RWPE2 (cell line): ENCODE results near the gene HSP90AB1.

Experiments used
- ATAC-seq: fragments of 200-7000 bp; cut with Tn5 transposase; 3 replicates; pipeline ENCODE4 v1.9.1; 2021; ENCODE audit warnings: low read depth
- DNase-seq: peaks from one replicate; pipeline ENCODE4 v3.0.0-alpha.2; 2020; ENCODE audit warnings: low spot score
- H3K27ac ChIP-seq: fragments of 450-650 bp; 2 replicates; pipeline ENCODE4 v1.5.1; 2017; ENCODE audit warnings: mild to moderate bottlenecking; ENCODE audit not compliant: poor library complexity, severe bottlenecking
- H3K27me3 ChIP-seq: fragments of 250-450 bp; sonication (Bioruptor Pico); 2 replicates; pipeline ENCODE4 v1.5.1; 2021; ENCODE audit warnings: mild to moderate bottlenecking, moderate library complexity; ENCODE audit not compliant: insufficient read depth, poor library complexity, severe bottlenecking
- H3K36me3 ChIP-seq: fragments of 250-450 bp; sonication (Bioruptor Pico); 2 replicates; pipeline ENCODE4 v1.5.1; 2020; ENCODE audit warnings: low read depth, mild to moderate bottlenecking, moderate library complexity
- H3K4me1 ChIP-seq: fragments of 250-450 bp; sonication (Bioruptor Pico); 2 replicates; pipeline ENCODE4 v1.5.1; 2021; ENCODE audit warnings: mild to moderate bottlenecking, moderate library complexity; ENCODE audit not compliant: insufficient read depth, poor library complexity, severe bottlenecking
- H3K4me3 ChIP-seq: fragments of 250-450 bp; sonication (Bioruptor Pico); 2 replicates; pipeline ENCODE4 v1.5.1; 2021; ENCODE audit warnings: mild to moderate bottlenecking, moderate library complexity; ENCODE audit not compliant: severe bottlenecking
- H3K9me3 ChIP-seq: fragments of 250-450 bp; sonication (Bioruptor Pico); 2 replicates; pipeline ENCODE4 v1.5.1; 2021; ENCODE audit warnings: mild to moderate bottlenecking, moderate library complexity; ENCODE audit not compliant: severe bottlenecking
- TF ChIP-seq, protein P1 (sequence below): fragments of 450-650 bp; IDR thresholded peaks from one replicate; pipeline ENCODE4 v1.5.1; 2017; ENCODE audit warnings: mild to moderate bottlenecking, moderate library complexity; ENCODE audit not compliant: poor library complexity, severe bottlenecking

The HSP90AB1 gene

GRCh38 chr6:44255105-44255808 lies 8.4 kb downstream of the HSP90AB1 start:
- peak overlapping the region; percentile 80 for H3K4me3 ChIP-seq
- no peaks in the 10 kb centered on the region for H3K9me3 ChIP-seq
- peaks cover 59% of the 10 kb centered on the region for H3K36me3 ChIP-seq
- TF ChIP-seq, protein P1, sequence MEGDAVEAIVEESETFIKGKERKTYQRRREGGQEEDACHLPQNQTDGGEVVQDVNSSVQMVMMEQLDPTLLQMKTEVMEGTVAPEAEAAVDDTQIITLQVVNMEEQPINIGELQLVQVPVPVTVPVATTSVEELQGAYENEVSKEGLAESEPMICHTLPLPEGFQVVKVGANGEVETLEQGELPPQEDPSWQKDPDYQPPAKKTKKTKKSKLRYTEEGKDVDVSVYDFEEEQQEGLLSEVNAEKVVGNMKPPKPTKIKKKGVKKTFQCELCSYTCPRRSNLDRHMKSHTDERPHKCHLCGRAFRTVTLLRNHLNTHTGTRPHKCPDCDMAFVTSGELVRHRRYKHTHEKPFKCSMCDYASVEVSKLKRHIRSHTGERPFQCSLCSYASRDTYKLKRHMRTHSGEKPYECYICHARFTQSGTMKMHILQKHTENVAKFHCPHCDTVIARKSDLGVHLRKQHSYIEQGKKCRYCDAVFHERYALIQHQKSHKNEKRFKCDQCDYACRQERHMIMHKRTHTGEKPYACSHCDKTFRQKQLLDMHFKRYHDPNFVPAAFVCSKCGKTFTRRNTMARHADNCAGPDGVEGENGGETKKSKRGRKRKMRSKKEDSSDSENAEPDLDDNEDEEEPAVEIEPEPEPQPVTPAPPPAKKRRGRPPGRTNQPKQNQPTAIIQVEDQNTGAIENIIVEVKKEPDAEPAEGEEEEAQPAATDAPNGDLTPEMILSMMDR: no peak
- ATAC-seq: peak; percentile 11
- no peaks in the 10 kb centered on the region for H3K27me3 ChIP-seq
- peak overlapping the region; percentile 81 for H3K27ac ChIP-seq
- H3K4me1 ChIP-seq: peaks cover 7% of the 10 kb centered on the region
- no peak for DNase-seq

DNA sequence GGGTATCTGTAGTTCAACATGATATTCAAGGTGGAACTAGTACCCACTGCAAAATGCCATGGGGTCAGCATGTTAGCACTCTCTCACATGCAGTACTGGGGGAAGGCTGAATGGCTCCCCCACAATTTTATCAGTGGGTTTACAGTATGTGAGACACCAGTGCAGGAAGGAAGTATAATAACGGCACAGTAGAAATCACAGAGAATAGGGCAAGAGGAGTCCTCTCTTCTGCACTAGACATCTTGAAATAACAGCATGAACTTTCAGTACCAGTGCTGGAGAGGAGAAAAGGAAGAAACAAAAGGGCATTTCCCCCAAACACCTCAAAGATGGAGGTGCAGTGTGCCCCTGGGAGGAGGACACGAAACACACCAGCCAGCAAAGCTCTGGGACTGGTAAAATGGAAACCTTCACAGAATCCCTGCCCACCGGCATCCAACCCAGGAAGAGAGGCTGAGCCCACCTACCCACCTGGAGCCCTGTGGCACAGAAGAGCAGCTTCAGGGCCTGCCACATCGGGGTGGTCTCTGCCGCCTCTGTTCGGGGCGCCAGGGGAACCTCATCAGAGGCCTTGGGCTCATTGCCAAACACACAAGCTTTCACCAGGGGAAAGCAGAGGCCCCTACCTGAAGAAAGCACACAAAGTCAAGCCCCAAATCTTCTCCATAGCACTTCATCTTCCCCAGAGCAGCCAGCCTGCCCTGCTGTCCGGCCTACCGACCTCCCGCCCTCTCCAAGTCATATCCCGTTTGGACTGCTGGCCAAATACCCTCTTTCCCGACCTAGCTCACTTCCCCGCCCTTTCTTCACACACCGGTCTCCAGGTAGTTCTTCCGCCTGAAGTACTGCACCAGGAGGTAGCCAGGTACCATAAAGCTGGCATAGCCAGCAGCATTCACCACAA lies 9.2 kb downstream of the HSP90AB1 start:
- ATAC-seq (peak; percentile 7), DNase-seq (no peak)
- Histone ChIP-seq H3K4me3 (peak overlapping the region; percentile 80), H3K27me3 (no peaks in the 10 kb centered on the region), H3K36me3 (peaks cover 50% of the 10 kb centered on the region), H3K4me1 (peaks cover 7% of the 10 kb centered on the region), H3K27ac (peak overlapping the region; percentile 81), H3K9me3 (no peaks in the 10 kb centered on the region)
- TF ChIP-seq, protein P1: no peak

- H3K36me3 ChIP-seq: peaks cover 44% of the 10 kb centered on the region
- peak overlapping the region; percentile 80 for H3K4me3 ChIP-seq
- H3K27me3 ChIP-seq: no peaks in the 10 kb centered on the region
- no peaks in the 10 kb centered on the region for H3K9me3 ChIP-seq
- H3K27ac ChIP-seq: peak overlapping the region; percentile 81
- DNase-seq (no peak), ATAC-seq (no peak)
- H3K4me1 ChIP-seq: peaks cover 7% of the 10 kb centered on the region
- TF ChIP-seq, protein P1: no peak
These were observed 9.8 kb downstream of the HSP90AB1 start for GRCh38 chr6:44256775-44257024.

- peaks cover 39% of the 10 kb centered on the region for H3K36me3 ChIP-seq
- ATAC-seq (peak; percentile 35), DNase-seq (no peak)
- peaks cover 7% of the 10 kb centered on the region for H3K4me1 ChIP-seq
- TF ChIP-seq, protein P1: peak; percentile 98
- H3K27ac ChIP-seq: peak within 1 kb of the TSS; percentile 81
- H3K9me3 ChIP-seq: no peaks in the 10 kb centered on the region
- H3K27me3 ChIP-seq: no peaks in the 10 kb centered on the region
- peak within 1 kb of the TSS; percentile 80 for H3K4me3 ChIP-seq
These were observed 10.3 kb downstream of the HSP90AB1 start, which contains the start of gene SLC35B2 for GRCh38 chr6:44257025-44257752. TSS of gene SLC35B2 (minus strand) at chr6:44257528. CDS start at chr6:44257410, 118 bp downstream.
